NK-92 treated with Interleukin-12 subunit alpha and Interleukin-12 subunit beta, amount 100 ng/mL, for 24 hours (cell line): ENCODE results near the gene HDGFL2.

Experiments used
- DNase-seq: peaks from one replicate; lab custom pipeline; 2025; lab: John Stamatoyannopoulos, UW

Gene HDGFL2

DNA sequence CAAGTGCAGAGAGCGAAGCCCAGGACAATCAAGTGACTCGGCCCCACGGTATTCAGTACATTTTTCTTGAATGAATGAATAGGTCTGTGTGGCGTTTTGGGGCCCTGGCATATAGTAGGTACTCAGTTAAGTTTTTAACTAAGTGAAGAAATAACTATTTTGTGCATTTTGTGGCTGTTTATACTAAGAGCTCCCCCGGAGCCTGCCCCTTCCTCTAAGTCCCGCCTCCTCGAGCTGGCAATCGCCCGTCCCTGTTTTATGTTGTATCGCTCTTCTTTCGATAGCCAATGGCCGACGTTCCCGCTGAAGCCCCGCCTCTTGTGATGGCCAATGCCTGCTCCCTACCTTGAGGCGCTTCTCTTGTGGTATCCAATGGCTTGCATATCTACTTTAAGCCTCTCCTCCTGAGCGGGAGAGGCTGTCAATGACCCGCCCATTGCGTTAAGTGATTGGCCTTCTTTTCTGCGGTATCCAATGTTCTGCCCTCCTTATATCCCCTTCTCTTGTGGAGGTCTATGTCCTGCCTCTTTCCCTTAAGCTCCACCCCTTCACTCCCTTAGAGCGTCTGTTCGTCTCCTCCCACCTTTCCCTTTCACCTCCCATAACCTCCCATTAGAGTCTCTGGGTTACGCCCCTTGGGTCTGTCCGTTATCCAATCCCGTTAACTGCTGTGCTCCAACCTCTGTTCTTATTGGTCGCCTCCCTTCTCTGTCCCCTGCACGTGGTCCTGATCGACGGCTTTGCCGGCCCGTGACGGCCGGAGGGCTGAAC lies 509 bp upstream of the HDGFL2 start:
- DNase-seq = peak; percentile 98

DNA sequence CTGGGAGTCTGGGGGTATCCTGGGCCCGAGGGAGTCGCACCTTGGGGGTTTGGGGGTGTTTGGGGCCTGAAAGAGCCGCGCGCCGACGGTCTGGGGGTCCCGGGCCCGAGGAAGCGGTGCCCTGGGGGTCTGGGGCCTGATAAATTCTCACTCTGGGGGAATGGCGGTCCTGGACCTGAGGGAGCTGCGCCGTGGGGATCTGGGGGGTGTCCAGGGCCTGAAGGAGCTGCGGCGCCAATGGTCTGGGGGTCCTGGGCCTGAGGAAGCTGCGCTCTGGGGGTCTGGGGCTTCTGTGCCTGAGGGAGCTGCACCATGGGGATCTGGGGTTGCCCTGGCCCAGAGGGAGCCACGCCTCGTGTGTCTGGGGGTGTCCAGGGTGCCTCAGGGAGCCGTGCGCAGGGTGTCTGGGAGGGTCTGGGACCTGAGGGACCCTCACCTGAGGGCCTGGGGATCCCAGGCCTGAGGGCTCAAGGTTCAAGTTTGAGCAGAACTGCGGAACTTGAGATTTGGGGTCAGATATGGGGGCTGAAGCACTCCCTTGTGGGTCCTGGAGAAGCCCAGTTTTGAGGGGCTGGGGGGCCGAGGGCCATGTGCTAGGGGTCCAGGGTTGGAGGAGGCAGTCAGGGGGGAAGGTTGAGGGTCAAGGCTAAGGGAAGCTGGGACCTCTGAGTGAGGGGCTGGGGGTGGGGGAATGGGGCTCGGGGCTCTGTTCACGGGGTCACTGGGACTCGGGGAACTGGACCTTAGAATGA lies 1.1 kb downstream of the HDGFL2 start:
- no peak for DNase-seq

DNA sequence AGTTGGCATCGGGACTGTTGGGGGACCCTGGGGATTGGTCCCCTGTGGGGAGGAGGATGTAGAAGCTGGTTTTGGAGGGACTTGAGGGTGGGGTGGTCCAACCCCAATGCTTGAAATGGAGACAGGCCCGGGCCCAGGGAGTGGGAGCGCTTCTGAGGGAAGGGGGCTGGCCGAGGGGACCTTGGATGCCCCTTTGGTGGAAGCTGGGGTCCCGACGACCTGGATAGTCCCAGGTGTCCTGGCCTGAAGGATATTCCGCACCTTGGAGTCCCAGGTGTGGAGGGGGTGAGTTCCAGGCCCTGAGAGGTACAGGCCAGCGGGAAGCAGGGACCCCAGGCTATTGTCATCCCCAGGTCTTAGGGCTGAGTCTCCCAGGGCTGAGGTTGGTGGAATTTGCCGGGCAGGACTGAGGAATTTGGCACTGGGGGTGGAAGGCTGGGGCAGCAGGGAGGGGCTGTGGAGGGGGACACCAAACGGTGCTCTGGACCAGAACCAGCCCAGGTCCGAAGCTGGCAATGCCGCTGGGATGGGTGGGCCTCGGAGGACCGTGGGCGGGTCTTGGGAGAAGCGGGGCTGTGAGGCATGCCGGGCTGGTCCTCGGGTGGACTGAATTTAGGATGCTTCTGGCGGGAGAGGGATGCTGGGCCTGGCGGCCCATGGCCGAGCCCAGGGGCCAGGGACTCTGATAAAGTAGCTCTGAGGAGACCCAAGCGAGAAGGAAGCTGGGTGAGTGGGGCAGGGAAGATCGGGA lies 1.8 kb downstream of the HDGFL2 start:
- DNase-seq = no peak

- no peak for DNase-seq
These were observed 2.5 kb downstream of the HDGFL2 start for GRCh38 chr19:4474514-4475022.

DNA sequence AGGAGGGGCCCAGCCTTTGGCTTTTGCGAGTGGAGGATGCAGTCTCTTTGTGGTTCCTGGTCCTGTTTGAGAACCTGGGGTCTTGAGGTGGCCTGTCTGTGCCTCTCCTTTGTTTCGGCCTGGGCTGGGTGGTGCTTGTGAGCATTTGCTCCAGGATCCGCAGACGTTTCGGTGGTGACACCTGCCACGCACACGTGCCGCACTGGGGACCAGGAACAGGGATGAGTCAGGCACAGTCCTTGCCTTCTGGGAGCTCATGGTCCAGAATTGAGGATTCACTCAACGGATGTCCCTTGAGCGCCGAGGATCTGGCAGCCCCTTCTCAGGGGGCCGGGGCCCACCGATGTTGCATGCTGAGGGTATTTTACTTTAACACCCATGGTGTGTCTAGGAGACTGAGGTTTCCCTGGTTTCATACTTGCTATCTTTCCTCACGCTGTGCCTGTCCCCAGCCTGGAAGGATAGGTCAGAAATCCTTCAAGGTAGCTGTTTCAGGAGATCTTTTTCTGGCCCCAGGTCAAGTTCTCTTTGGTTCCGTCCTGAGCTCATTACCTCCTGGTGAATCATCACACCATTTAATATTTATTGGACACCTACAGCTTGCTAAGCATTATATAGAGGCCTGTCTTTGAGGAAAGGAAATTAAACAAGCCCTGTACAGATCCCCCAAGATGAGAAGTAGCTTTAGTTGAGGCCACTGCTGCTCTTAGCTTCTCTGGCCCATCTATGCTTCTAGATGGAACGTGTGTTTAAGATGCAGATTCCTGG lies 5.1 kb downstream of the HDGFL2 start:
- no peak for DNase-seq

- no peak for DNase-seq
These were observed 10.7 kb downstream of the HDGFL2 start for GRCh38 chr19:4482721-4483364.

- DNase-seq = no peak
These were observed 11.3 kb downstream of the HDGFL2 start for GRCh38 chr19:4483385-4483784.

DNA sequence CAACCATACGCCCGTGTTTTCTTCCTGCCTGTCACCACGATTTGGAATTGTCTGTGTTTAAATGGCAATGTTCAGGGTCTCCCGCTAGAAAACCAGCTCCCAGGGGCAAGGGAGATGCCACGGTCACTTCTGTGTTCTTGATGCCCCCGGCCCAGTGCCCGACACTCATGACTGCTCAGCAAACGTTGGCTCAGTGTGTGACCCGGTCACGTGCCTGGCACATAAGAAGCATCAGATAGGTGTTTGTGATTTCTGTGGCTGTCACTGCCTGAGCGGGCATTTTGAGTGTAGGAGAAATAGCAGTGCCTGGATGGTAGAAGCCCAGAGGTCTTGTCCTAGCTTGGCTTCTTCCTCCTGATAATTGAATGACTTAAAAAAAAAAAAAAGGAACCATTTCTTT lies 15.5 kb downstream of the HDGFL2 start:
- DNase-seq = no peak

DNA sequence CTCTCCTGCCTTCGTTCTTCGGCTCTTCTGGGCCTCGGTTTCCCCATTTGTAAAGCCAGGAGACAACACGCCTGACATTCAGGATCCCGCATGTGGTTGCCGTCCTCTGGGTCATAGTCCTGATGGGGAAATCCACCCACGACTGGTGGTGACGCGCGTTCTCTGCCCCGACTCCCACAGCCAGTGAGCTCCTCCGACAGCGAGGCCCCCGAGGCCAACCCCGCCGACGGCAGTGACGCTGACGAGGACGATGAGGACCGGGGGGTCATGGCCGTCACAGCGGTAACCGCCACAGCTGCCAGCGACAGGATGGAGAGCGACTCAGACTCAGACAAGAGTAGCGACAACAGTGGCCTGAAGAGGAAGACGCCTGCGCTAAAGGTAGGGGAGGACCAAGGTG lies 16.4 kb downstream of the HDGFL2 start:
- DNase-seq = no peak

GRCh38 chr19:4491446-4491845 lies 19.3 kb downstream of the HDGFL2 start:
- DNase-seq = no peak

- DNase-seq = no peak
These were observed 20.4 kb downstream of the HDGFL2 start for GRCh38 chr19:4492337-4493103.

DNA sequence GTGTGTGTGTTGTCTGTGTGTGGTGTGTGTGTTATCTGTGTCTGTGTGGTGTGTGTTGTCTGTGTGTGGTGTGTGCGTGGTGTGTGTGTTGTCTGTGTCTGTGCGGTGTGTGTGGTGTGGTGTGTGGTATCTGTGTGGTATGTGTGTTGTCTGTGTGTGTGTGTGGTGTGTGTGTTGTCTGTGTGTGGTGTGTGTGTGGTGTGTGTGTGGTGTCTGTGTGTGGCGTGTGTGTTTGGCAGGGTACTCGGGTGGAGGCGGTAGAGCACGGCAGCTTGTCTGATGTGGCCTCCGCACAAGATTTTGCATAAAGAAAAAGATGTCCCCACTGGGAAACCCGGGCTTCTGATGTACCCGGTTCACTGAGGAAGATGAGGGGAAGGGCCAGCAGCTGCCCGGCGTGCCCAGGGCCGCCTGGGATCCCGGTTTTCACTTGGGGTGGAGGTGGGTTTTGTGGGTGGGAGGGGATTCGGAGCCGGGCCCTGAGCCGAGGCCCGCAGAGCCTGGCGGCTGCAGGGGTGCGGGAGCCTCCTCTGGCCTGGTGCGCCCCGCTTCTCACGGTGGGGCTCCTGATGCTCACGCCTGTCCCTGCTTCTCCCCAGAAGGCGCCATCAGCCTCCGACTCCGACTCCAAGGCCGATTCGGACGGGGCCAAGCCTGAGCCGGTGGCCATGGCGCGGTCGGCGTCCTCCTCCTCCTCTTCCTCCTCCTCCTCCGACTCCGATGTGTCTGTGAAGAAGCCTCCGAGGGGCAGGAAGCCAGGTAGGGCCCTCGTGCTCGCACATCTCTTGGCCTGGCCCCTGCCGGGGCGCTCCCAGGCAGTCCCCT lies 21.2 kb downstream of the HDGFL2 start:
- DNase-seq = no peak

- no peak for DNase-seq
These were observed 22.0 kb downstream of the HDGFL2 start for GRCh38 chr19:4493929-4494690.

DNA sequence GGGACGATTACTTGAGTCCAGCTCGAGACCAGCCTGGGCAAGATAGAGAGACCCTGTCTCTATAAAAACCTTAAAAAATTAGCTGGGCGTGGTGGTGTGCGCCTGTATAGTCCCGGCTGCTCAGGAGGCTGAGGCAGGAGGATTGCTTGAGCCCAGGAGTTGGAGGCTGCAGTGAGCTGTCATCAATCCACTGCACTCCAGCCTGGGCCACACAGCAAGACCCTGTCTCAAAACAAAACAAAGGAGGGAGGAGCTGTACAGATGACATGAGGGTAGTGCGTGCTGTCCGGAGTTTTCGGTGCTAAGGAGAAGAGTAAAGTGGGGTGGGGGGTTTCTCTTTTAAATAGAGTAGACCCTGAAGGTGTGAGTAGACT lies 22.6 kb downstream of the HDGFL2 start:
- DNase-seq = no peak

DNA sequence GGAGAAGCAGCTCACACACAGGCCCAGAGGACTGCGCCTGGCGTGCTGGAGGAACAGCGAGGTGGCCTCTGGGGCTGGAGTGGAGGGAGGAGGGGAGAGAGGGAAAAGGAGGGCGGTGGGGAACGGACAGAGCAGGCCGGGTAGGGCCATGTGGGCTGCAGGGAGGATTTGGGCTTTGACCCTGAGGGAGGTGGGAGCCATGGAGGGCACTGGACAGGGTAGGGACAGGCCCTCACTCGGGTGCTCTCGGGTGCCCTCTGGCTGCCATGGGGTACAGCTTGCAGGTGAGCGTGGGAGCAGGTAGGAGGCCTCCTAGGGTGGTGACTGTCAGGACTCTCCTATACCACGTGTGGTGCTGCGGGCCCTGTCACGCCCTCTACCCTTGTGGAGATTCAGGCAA lies 23.4 kb downstream of the HDGFL2 start:
- no peak for DNase-seq

DNA sequence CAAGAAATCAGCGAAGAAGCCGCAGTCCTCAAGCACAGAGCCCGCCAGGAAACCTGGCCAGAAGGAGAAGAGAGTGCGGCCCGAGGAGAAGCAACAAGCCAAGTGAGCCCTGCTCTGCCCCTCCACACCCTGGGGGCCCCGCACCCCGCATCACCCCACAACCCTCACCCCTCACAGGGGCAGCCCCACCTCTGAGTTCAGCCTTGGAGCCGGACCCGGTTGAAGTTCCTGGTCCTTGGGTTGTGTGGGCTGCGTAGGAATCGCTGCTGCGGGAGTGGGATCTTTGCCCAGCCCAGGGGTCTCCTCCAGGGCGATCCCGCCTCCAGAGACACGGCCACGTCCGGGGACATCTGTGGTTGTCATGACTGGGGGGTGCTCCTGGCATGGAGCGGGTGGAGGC lies 24.2 kb downstream of the HDGFL2 start:
- no peak for DNase-seq

DNA sequence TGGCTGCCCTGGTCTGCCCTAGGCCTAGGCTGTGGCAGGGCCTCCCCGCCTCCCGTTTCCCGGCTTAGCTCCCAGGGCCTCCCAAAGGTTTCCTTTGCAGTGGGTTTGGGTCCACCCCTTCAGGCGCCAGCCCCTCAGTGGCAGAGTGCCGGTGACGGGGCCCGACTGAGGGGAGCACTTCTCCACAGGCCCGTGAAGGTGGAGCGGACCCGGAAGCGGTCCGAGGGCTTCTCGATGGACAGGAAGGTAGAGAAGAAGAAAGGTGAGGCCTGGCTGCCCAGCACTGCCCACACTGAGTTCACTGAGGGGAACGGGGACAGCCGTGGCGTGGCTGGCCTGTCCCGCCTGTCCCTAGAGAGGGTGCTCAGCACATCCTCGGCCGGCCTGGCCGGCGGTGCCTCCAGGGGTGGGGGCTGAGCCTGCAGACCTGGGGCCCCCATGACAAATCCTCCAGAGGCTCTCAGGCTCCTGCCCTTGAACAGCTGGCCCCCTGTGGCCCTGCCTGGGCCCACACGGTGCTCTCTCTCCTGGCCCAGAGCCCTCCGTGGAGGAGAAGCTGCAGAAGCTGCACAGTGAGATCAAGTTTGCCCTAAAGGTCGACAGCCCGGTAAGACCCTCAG lies 25.8 kb downstream of the HDGFL2 start:
- DNase-seq = no peak

DNA sequence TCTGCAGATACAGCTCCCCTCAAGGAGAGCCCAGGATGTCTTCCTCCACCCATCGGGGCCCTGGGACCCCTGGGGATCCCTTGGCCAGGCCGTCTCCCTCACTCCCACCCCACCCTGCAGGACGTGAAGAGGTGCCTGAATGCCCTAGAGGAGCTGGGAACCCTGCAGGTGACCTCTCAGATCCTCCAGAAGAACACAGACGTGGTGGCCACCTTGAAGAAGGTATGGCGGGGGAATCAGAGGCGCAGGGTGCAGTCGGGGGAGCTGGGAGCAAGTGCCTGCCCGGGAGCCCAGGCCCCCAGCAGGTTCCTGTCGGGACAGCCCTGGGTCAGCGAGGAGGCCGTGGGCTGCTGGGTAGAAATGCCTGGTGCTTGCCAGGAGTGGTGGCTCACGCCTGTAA lies 26.6 kb downstream of the HDGFL2 start:
- DNase-seq = no peak

- no peak for DNase-seq
These were observed 27.2 kb downstream of the HDGFL2 start for GRCh38 chr19:4499318-4499717.
